Esophagus squamous epithelium (tissue), 5 donors: ENCODE results near the gene FOXA2. TPM values are rescaled to one million over a fixed set of nuclear protein-coding genes. Genes with fewer than 3 reads are reported as not detected.

Experiments
- DNase-seq: peaks from one replicate; lab custom pipeline; 2025; lab: John Stamatoyannopoulos, UW
- H3K27ac ChIP-seq, 4 donors: fragments of 200-600 bp; sonication (generic); one replicate each; pipeline ENCODE4 v1.5.1; 2016 to 2019; ENCODE audit warnings: mild to moderate bottlenecking in 1 of 4
- H3K27me3 ChIP-seq, 4 donors: fragments of 200-600 bp; sonication (generic); 1 replicate in 3 of 4; 2 replicates in 1 of 4; pipeline versions ENCODE4 v1.5.1 to v1.6.0; 2017 to 2021; ENCODE audit warnings: antibody characterized with exemption in 1 of 4
- H3K36me3 ChIP-seq, 3 donors: fragments of 200-600 bp; sonication (generic); one replicate each; pipeline ENCODE4 v1.5.1; 2016 to 2019
- H3K4me1 ChIP-seq, 3 donors: fragments of 200-600 bp; sonication (generic); one replicate each; pipeline ENCODE4 v1.5.1; 2017 to 2019
- H3K4me3 ChIP-seq, 4 donors: fragments of 200-600 bp; sonication (generic); 1 replicate in 3 of 4; 2 replicates in 1 of 4; pipeline ENCODE4 v1.5.1; 2016 to 2019; ENCODE audit warnings: mild to moderate bottlenecking in 2 of 4, moderate library complexity in 1 of 4
- H3K9me3 ChIP-seq, 3 donors: fragments of 200-600 bp; sonication (generic); one replicate each; pipeline ENCODE4 v1.5.1; 2016 to 2019
- CTCF ChIP-seq, 6 experiments: fragments of 450-650 bp in 4 of 6; fragments of 200-600 bp in 2 of 6; sonication (generic) in 2 of 6; IDR thresholded peaks; one replicate each; pipeline ENCODE4 v1.5.1; 2016 to 2019; ENCODE audit warnings: antibody characterized with exemption in 6 of 6, mild to moderate bottlenecking in 4 of 6, moderate library complexity in 4 of 6
- POLR2A ChIP-seq, 4 donors: fragments of 450-650 bp; IDR thresholded peaks; one replicate each; pipeline ENCODE4 v1.6.1; 2017; ENCODE audit warnings: antibody characterized with exemption in 4 of 4, mild to moderate bottlenecking in 4 of 4, moderate library complexity in 3 of 4
- WGBS, 2 donors: methylation state at CpG; one replicate each; pipeline ENCODE4 v1.1.5; 2018; 5-methylcytosine and 5-hydroxymethylcytosine counted together
- intact Hi-C: fragments of 100-400 bp; cut with DNase I; formaldehyde crosslinking; loops from one replicate; pipeline ENCODE4 v1.15.0; 2022
- total RNA-seq, 4 donors: library from RNA; depleted of rRNA; stranded (reverse); fragments of >200 nt; gene quantifications; one replicate each; pipeline ENCODE4 v1.1.0, GENCODE V29; 2016
- donor health status: DM: yes; HTN: yes; CAD: no.

Gene FOXA2
- total RNA-seq, 4 donors from 2014 or later, result 0.13 TPM; not detected in 3

- no peak for TF ChIP-seq POLR2A (IDR thresholded peaks at IDR 0.05)
- no peak for TF ChIP-seq CTCF (IDR thresholded peaks at IDR 0.05)
- DNase-seq, result no peak
- Histone ChIP-seq H3K36me3 (no peaks in the 10 kb centered on the region), H3K27me3 (peaks cover 20 to 100% (median 34%) of the 10 kb centered on the region in 4 donors), H3K27ac (no peak overlapping the region), H3K9me3 (no peaks in the 10 kb centered on the region), H3K4me3 (peak overlapping the region in 1 of 4 donors; percentile 44), H3K4me1 (peaks cover 5 to 36% (median 15%) of the 10 kb centered on the region in 3 donors)
- intact Hi-C loops, result no loop called here
- WGBS, 2 donors, result 8 to 12% methylated on average over 21 to 28 of the region's 56 CpGs
These were observed 5.9 kb downstream of the FOXA2 start for GRCh38 chr20:22578221-22579118.

GRCh38 chr20:22577515-22578220 is 6.7 kb downstream of the FOXA2 start:
- Histone ChIP-seq H3K27ac (no peak overlapping the region), H3K4me3 (peak overlapping the region in 1 of 4 donors; percentile 43), H3K9me3 (no peaks in the 10 kb centered on the region), H3K36me3 (no peaks in the 10 kb centered on the region), H3K27me3 (peaks cover 20 to 100% (median 28%) of the 10 kb centered on the region in 4 donors), H3K4me1 (peaks cover 0 to 28% (median 8%) of the 10 kb centered on the region in 3 donors)
- no peak for DNase-seq
- no peak for TF ChIP-seq POLR2A (IDR thresholded peaks at IDR 0.05)
- TF ChIP-seq CTCF (IDR thresholded peaks at IDR 0.05), result no peak
- intact Hi-C loops, result no loop called here
- WGBS, 2 donors, result 20 to 21% methylated on average over 20 to 34 of the region's 44 CpGs

- Histone ChIP-seq H3K9me3 (no peaks in the 10 kb centered on the region), H3K36me3 (no peaks in the 10 kb centered on the region), H3K4me1 (peaks cover 0 to 21% (median 5%) of the 10 kb centered on the region in 3 donors), H3K4me3 (no peak overlapping the region), H3K27ac (no peak overlapping the region), H3K27me3 (peaks cover 18 to 100% (median 27%) of the 10 kb centered on the region in 4 donors)
- no peak for TF ChIP-seq POLR2A (IDR thresholded peaks at IDR 0.05)
- TF ChIP-seq CTCF (IDR thresholded peaks at IDR 0.05), result no peak
- intact Hi-C loops, result no loop called here
- WGBS, 2 donors, result 31 to 42% methylated on average over 43 to 47 of the region's 48 CpGs
- DNase-seq, result no peak
These were observed 7.4 kb downstream of the FOXA2 start for GRCh38 chr20:22576733-22577514.

GRCh38 chr20:22576273-22576672 is 8.1 kb downstream of the FOXA2 start:
- no peak overlapping the region for H3K4me3 ChIP-seq
- no peak for DNase-seq
- peaks cover 12 to 100% (median 25%) of the 10 kb centered on the region in 4 donors for H3K27me3 ChIP-seq
- 65 to 71% methylated on average over 6 to 10 of the region's 12 CpGs for WGBS, 2 donors
- no peak overlapping the region for H3K27ac ChIP-seq
- peaks cover 0 to 21% (median 5%) of the 10 kb centered on the region in 3 donors for H3K4me1 ChIP-seq
- intact Hi-C loops, result no loop called here
- no peaks in the 10 kb centered on the region for H3K9me3 ChIP-seq
- H3K36me3 ChIP-seq, result no peaks in the 10 kb centered on the region
- TF ChIP-seq CTCF (IDR thresholded peaks at IDR 0.05) (no peak), POLR2A (IDR thresholded peaks at IDR 0.05) (no peak)
